ENCODE data around the gene PLEKHG1. TPM values are rescaled to one million over a fixed set of nuclear protein-coding genes. Genes with fewer than 3 reads are reported as not detected.

PLEKHG1 gene
- total RNA-seq, 1 experiment from 2014 or later = 1.4 TPM

DNA sequence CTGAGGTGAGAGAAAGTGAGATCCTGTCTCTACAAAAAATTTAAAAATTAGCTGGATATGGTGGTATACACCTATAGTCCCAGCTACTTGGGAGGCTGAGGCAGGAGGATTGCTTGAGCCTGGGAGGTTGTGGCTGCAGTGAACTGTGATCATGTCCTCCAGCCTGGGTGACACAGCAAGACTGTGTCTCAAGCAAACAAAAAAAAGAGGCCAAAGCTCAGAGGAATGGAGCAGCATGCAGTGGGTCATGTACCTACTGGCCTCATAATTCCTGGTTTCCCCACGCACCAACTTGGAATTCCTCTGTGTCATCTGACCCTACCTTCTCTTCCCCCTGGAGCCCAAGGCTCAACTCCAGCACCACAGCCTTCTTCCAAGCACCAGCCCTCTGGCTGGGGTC is 15.1 kb upstream of the PLEKHG1 start:
- Histone ChIP-seq H3K9me3 (ENCODE audit: low read length) (no peaks in the 10 kb centered on the region), H3K4me3 (ENCODE audit: low read length) (no peak overlapping the region), H3K27me3 (ENCODE audit: low read length) (no peaks in the 10 kb centered on the region), H3F3A (ENCODE audit: low read length, unreplicated experiment) (no peaks in the 10 kb centered on the region), H3K36me3 (ENCODE audit: low read depth, low read length) (no peaks in the 10 kb centered on the region), H3K79me2 (ENCODE audit: low read length) (no peaks in the 10 kb centered on the region), H3K4me1 (ENCODE audit: insufficient read depth, low read length) (peaks cover 11% of the 10 kb centered on the region; the same call in 1 of the 2 replicates), H4K20me1 (ENCODE audit: low read length) (no peaks in the 10 kb centered on the region), H3K4me2 (ENCODE audit: low read length) (no peak overlapping the region), H3K27ac (ENCODE audit: low read length) (no peak overlapping the region), H3K9ac (ENCODE audit: low read length) (no peak overlapping the region), H3K9me2 (replicated peaks; ENCODE audit: low read length) (no peaks in the 10 kb centered on the region), H2AFZ (ENCODE audit: low read length) (no peak overlapping the region)
- intact Hi-C loops (cut with micrococcal nuclease) = loop anchor here (10.0 kb wide), 1 partner anchor 500 kb away; no protein-coding TSS in a partner anchor
- BruUV-seq (replicated peaks) = no TSS peak
- POLR2A ChIA-PET (ENCODE audit: unreplicated experiment) = no interaction called here
- DNase-seq (no peak), ATAC-seq (no peak)
- no peak for TF ChIP-seq EZH2 (IDR thresholded peaks at IDR 0.05; ENCODE audit: low read length, unreplicated experiment)
- TF ChIP-seq, protein P1, sequence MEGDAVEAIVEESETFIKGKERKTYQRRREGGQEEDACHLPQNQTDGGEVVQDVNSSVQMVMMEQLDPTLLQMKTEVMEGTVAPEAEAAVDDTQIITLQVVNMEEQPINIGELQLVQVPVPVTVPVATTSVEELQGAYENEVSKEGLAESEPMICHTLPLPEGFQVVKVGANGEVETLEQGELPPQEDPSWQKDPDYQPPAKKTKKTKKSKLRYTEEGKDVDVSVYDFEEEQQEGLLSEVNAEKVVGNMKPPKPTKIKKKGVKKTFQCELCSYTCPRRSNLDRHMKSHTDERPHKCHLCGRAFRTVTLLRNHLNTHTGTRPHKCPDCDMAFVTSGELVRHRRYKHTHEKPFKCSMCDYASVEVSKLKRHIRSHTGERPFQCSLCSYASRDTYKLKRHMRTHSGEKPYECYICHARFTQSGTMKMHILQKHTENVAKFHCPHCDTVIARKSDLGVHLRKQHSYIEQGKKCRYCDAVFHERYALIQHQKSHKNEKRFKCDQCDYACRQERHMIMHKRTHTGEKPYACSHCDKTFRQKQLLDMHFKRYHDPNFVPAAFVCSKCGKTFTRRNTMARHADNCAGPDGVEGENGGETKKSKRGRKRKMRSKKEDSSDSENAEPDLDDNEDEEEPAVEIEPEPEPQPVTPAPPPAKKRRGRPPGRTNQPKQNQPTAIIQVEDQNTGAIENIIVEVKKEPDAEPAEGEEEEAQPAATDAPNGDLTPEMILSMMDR (conservative IDR thresholded peaks at IDR 0.05; ENCODE audit: low read depth, low read length) = no peak
- TF ChIP-seq EZH2phosphoT487 (IDR thresholded peaks at IDR 0.05; ENCODE audit: borderline replicate concordance, low read length) = no peak
- CTCF ChIA-PET = no interaction called here

DNA sequence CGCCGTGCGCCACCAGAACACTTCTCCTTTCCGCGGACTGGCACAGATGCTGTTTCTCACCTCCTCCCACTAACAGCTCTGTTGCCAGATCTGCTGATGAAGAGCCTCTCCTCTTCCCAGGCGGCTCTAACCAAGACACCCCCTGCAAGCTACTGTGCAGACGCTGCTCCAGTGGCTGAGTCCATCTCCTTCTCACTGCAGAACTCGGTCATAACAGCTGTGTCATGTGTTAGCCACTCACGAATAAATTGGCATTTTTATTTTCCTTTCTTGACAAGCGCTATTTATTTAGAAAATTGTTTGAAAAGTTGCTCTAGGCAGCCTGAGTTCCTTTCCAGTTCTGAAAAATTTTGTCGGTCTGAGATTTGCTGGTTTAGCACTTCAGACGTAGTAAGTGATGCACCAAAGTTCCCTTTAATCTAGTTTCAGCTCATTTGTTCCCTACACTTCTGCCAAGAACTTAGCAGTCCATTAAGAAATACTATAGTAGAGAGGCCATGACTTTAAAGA is 12.8 kb upstream of the PLEKHG1 start:
- no peak for DNase-seq
- H3K9me2 ChIP-seq (replicated peaks; ENCODE audit: low read length) = no peaks in the 10 kb centered on the region
- TF ChIP-seq EZH2phosphoT487 (IDR thresholded peaks at IDR 0.05; ENCODE audit: borderline replicate concordance, low read length) (no peak), EZH2 (IDR thresholded peaks at IDR 0.05; ENCODE audit: low read length, unreplicated experiment) (no peak)
- TF ChIP-seq, protein P1 (conservative IDR thresholded peaks at IDR 0.05; ENCODE audit: low read depth, low read length) = no peak
- H3K4me2 ChIP-seq (ENCODE audit: low read length) = no peak overlapping the region
- ChIA-PET CTCF (no interaction called here), POLR2A (ENCODE audit: unreplicated experiment) (no interaction called here)
- no peaks in the 10 kb centered on the region for H3K9me3 ChIP-seq (ENCODE audit: low read length)
- no peak overlapping the region for H3K4me3 ChIP-seq (ENCODE audit: low read length)
- peaks cover 9% of the 10 kb centered on the region; the same call in 1 of the 2 replicates for H3K4me1 ChIP-seq (ENCODE audit: insufficient read depth, low read length)
- no peaks in the 10 kb centered on the region for H3K36me3 ChIP-seq (ENCODE audit: low read depth, low read length)
- no peaks in the 10 kb centered on the region for H3K79me2 ChIP-seq (ENCODE audit: low read length)
- no peaks in the 10 kb centered on the region for H4K20me1 ChIP-seq (ENCODE audit: low read length)
- no peaks in the 10 kb centered on the region for H3F3A ChIP-seq (ENCODE audit: low read length, unreplicated experiment)
- BruUV-seq (replicated peaks) = no TSS peak
- H2AFZ ChIP-seq (ENCODE audit: low read length) = no peak overlapping the region
- intact Hi-C loops (cut with micrococcal nuclease) = loop anchor here (10.0 kb wide), 1 partner anchor 502 kb away; no protein-coding TSS in a partner anchor
- no peak for ATAC-seq
- no peak overlapping the region for H3K27ac ChIP-seq (ENCODE audit: low read length)
- H3K9ac ChIP-seq (ENCODE audit: low read length) = no peak overlapping the region
- no peaks in the 10 kb centered on the region for H3K27me3 ChIP-seq (ENCODE audit: low read length)

DNA sequence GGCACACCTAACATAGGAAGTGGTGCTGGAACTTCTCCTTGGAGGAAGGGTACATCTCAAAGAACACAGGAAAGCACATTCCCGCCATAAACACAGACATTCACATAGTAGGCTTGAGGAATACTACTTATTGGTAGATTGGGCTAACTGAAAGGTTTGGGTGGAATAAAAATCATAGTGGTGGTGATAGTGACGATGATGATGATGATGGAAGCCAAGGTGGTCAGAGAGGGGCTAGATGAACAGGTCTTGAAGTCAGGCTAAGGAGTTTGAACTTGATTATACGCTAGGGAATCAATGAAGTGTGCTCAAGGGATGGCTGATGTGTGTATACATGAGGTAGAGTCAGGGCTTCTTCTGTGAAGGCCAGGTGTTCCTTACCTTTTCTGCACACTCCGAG is 12.0 kb upstream of the PLEKHG1 start:
- TF ChIP-seq EZH2phosphoT487 (IDR thresholded peaks at IDR 0.05; ENCODE audit: borderline replicate concordance, low read length) (no peak), EZH2 (IDR thresholded peaks at IDR 0.05; ENCODE audit: low read length, unreplicated experiment) (no peak)
- TF ChIP-seq, protein P1 (conservative IDR thresholded peaks at IDR 0.05; ENCODE audit: low read depth, low read length) = no peak
- no peaks in the 10 kb centered on the region for H3K9me3 ChIP-seq (ENCODE audit: low read length)
- H3K9me2 ChIP-seq (replicated peaks; ENCODE audit: low read length) = no peaks in the 10 kb centered on the region
- no peak for ATAC-seq
- no peak overlapping the region for H3K27ac ChIP-seq (ENCODE audit: low read length)
- no peak overlapping the region for H3K4me3 ChIP-seq (ENCODE audit: low read length)
- POLR2A ChIA-PET (ENCODE audit: unreplicated experiment) = no interaction called here
- no TSS peak for BruUV-seq (replicated peaks)
- intact Hi-C loops (cut with micrococcal nuclease) = loop anchor here (10.0 kb wide), 1 partner anchor 503 kb away; no protein-coding TSS in a partner anchor
- no peaks in the 10 kb centered on the region for H3K36me3 ChIP-seq (ENCODE audit: low read depth, low read length)
- H3K27me3 ChIP-seq (ENCODE audit: low read length) = no peaks in the 10 kb centered on the region
- H3K4me1 ChIP-seq (ENCODE audit: insufficient read depth, low read length) = 0 out of 2 replicates have a peak, but pooled peaks cover 2% of the 10 kb centered on the region
- DNase-seq = no peak
- no peaks in the 10 kb centered on the region for H3K79me2 ChIP-seq (ENCODE audit: low read length)
- H3F3A ChIP-seq (ENCODE audit: low read length, unreplicated experiment) = no peaks in the 10 kb centered on the region
- H3K4me2 ChIP-seq (ENCODE audit: low read length) = no peak overlapping the region
- no peak overlapping the region for H2AFZ ChIP-seq (ENCODE audit: low read length)
- CTCF ChIA-PET = no interaction called here
- no peak overlapping the region for H3K9ac ChIP-seq (ENCODE audit: low read length)
- H4K20me1 ChIP-seq (ENCODE audit: low read length) = no peaks in the 10 kb centered on the region
